ENCODE measurements around the gene ST3GAL5. TPM values are rescaled to one million over a fixed set of nuclear protein-coding genes. Genes with fewer than 3 reads are reported as not detected.
A peak's percentile ranks its signal among the peaks of the same experiment; 100 is the strongest.

The ST3GAL5 gene
- total and polyA plus RNA-seq, 8 donors, result 4.1 to 84.2 (median 11.8) TPM

DNA sequence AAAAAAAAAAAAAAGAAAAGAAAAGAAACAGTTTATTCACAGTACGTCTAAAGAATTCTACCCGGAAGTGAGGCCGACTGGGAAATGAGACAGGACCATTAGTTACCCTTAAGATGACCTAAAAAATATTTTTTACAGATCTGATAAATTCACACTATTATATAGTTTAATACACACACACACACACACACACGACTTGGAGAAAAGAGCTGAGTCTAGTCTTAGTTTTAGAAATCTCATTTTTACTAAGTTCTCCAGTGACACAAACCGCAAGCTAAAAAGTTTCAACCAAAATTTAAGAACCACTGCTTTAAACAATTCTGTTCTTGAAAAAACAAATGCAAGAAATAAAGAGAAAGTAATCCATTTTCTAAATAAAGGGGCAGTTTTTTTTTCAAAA is 27.1 kb downstream of the ST3GAL5 start:
- 55 to 77% (median 69%) methylated on average over 5 of the region's 5 CpGs for WGBS, 5 donors
- intact Hi-C loops (cut with DNase I; ENCODE audit: low total_unique reads), result no loop called here
- no peak for DNase-seq
- TF ChIP-seq EP300 (IDR thresholded peaks at IDR 0.05), result no peak
- H3K27me3 ChIP-seq, result no peaks in the 10 kb centered on the region
- H3K4me3 ChIP-seq, result no peak overlapping the region
- peaks cover 0 to 56% (median 36%) of the 10 kb centered on the region in 4 donors for H3K36me3 ChIP-seq
- peak overlapping the region in 2 of 5 donors; percentile 12 to 20 for H3K27ac ChIP-seq
- peaks cover 0 to 18% (median 5%) of the 10 kb centered on the region in 4 donors for H3K4me1 ChIP-seq
- H3K9me3 ChIP-seq, result no peaks in the 10 kb centered on the region

DNA sequence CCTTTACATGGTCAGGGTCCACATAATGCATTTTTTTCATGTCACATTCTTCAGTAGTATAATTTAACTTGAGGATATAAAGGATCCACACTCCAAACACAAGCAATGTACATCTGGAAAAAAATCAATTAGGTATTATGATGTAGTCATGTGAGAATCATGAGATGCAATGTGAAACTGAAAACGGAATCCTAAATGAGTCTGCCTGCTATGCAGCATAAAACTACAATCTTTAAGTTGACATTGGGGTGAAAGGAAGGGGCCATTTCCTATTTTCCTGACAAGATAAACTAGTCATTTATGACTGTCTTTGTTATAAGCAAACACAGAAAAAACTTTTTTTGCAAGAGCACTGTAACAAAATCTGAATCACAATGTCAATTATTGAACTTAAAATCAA is 27.6 kb downstream of the ST3GAL5 start:
- no peak overlapping the region for H3K4me3 ChIP-seq
- intact Hi-C loops (cut with DNase I; ENCODE audit: low total_unique reads), result no loop called here
- peaks cover 0 to 60% (median 36%) of the 10 kb centered on the region in 4 donors for H3K36me3 ChIP-seq
- peak in 1 of 2 donors; percentile 46 for DNase-seq
- TF ChIP-seq POLR2AphosphoS5 (IDR thresholded peaks at IDR 0.05) (no peak), POLR2A (IDR thresholded peaks at IDR 0.05) (no peak), EP300 (IDR thresholded peaks at IDR 0.05) (no peak)
- TF ChIP-seq, protein P1, sequence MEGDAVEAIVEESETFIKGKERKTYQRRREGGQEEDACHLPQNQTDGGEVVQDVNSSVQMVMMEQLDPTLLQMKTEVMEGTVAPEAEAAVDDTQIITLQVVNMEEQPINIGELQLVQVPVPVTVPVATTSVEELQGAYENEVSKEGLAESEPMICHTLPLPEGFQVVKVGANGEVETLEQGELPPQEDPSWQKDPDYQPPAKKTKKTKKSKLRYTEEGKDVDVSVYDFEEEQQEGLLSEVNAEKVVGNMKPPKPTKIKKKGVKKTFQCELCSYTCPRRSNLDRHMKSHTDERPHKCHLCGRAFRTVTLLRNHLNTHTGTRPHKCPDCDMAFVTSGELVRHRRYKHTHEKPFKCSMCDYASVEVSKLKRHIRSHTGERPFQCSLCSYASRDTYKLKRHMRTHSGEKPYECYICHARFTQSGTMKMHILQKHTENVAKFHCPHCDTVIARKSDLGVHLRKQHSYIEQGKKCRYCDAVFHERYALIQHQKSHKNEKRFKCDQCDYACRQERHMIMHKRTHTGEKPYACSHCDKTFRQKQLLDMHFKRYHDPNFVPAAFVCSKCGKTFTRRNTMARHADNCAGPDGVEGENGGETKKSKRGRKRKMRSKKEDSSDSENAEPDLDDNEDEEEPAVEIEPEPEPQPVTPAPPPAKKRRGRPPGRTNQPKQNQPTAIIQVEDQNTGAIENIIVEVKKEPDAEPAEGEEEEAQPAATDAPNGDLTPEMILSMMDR (IDR thresholded peaks at IDR 0.05), result no peak
- H3K9me3 ChIP-seq, result no peaks in the 10 kb centered on the region
- 40 to 64% (median 59%) methylated on average over 1 of the region's 1 CpG for WGBS, 5 donors
- no peaks in the 10 kb centered on the region for H3K27me3 ChIP-seq
- peaks cover 0 to 15% (median 5%) of the 10 kb centered on the region in 4 donors for H3K4me1 ChIP-seq
- H3K27ac ChIP-seq, result peak overlapping the region in 2 of 5 donors; percentile 12 to 20

DNA sequence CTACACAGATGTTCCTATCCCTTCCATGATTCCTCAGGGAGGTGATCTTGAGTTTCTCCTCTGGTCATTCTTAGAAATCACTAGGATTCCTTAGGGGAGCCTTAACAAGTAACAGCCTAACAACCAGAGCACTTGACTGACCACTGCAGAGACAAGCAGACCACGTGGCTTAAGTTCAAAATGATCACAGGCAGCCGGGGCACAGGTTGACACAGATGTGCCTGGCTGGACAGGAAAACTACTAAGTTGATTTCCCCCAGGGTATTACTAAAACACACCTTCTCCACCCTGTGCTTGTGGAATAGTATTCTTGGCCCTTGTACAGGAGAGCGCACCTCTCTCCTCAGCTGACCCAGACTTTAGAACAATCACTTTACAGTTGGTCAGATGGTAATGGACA is 29.9 kb downstream of the ST3GAL5 start:
- Histone ChIP-seq H3K4me1 (peaks cover 0 to 8% (median 0%) of the 10 kb centered on the region in 4 donors), H3K9me3 (no peaks in the 10 kb centered on the region), H3K27me3 (no peaks in the 10 kb centered on the region), H3K36me3 (peaks cover 0 to 68% (median 36%) of the 10 kb centered on the region in 4 donors), H3K4me3 (no peak overlapping the region), H3K27ac (no peak overlapping the region)
- TF ChIP-seq EP300 (IDR thresholded peaks at IDR 0.05) (no peak), POLR2AphosphoS5 (IDR thresholded peaks at IDR 0.05) (no peak), POLR2A (IDR thresholded peaks at IDR 0.05) (no peak)
- TF ChIP-seq, protein P1 (IDR thresholded peaks at IDR 0.05), result no peak
- intact Hi-C loops (cut with DNase I; ENCODE audit: low total_unique reads), result no loop called here
- WGBS, 5 donors, result 69 to 73% (median 72%) methylated on average over 3 of the region's 3 CpGs
- DNase-seq, result no peak

DNA sequence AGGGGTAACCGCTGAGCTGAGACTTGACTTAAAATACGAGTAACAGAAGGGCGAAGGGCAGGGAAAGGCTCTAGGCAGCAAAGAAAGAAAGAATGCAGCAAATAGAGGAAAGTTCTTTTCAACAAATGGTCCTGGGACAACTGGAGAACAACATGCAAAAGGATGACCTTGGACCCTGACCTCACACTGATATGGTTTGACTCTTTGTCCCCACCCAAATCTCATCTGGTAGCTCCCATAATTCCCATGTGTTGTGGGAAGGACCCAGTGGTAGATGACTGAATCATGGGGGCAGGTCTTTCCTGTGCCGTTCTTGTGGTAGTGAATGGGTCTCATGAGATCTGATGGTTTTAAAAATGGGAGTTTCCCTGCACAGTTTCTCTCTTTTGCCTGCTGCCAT is 33.9 kb downstream of the ST3GAL5 start:
- Histone ChIP-seq H3K27me3 (no peaks in the 10 kb centered on the region), H3K36me3 (peaks cover 0 to 55% (median 35%) of the 10 kb centered on the region in 4 donors), H3K27ac (peak overlapping the region in 1 of 5 donors; percentile 75), H3K4me1 (peaks cover 3 to 18% (median 11%) of the 10 kb centered on the region in 4 donors), H3K9me3 (no peaks in the 10 kb centered on the region), H3K4me3 (no peak overlapping the region)
- 82 to 92% (median 92%) methylated on average over 4 of the region's 4 CpGs for WGBS, 5 donors
- TF ChIP-seq POLR2A (IDR thresholded peaks at IDR 0.05) (no peak), EP300 (IDR thresholded peaks at IDR 0.05) (no peak), POLR2AphosphoS5 (IDR thresholded peaks at IDR 0.05) (no peak)
- TF ChIP-seq, protein P1 (IDR thresholded peaks at IDR 0.05), result no peak
- DNase-seq, result no peak
- intact Hi-C loops (cut with DNase I; ENCODE audit: low total_unique reads), result no loop called here

DNA sequence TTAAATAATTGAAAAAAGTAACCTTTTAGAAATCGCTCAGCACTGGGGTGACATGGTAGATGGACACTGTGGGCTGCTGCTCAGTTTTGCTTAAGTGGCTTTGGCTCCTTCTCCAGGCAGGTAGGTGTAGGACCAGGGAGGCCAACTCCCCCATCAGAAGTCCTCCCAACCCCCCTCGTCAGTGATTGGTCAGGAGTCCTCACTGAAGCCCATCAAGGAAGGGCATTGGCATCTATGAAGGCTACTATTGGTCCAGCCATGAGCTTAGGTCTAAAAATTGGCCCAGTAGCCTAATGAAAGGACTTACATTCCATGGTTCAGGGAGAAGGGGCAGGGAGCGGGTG is 34.7 kb downstream of the ST3GAL5 start:
- peaks cover 3 to 18% (median 11%) of the 10 kb centered on the region in 4 donors for H3K4me1 ChIP-seq
- no peak overlapping the region for H3K4me3 ChIP-seq
- no peaks in the 10 kb centered on the region for H3K9me3 ChIP-seq
- no peaks in the 10 kb centered on the region for H3K27me3 ChIP-seq
- WGBS, 5 donors, result 77 to 91% (median 86%) methylated on average over 3 of the region's 3 CpGs
- peak overlapping the region; percentile 38 to 75 (median 65) for H3K27ac ChIP-seq
- TF ChIP-seq EP300 (IDR thresholded peaks at IDR 0.05) (no peak), POLR2AphosphoS5 (IDR thresholded peaks at IDR 0.05) (no peak), POLR2A (IDR thresholded peaks at IDR 0.05) (no peak)
- TF ChIP-seq, protein P1 (IDR thresholded peaks at IDR 0.05), result no peak
- DNase-seq, result no peak
- intact Hi-C loops (cut with DNase I; ENCODE audit: low total_unique reads), result no loop called here
- H3K36me3 ChIP-seq, result peaks cover 0 to 47% (median 30%) of the 10 kb centered on the region in 4 donors
